ENCODE measurements around the gene PRPH.
"Not testable (repeated sequence)": the region's sequence is repeated elsewhere in the genome, so short reads cannot be mapped to it uniquely, and the experiment has no call there.

The PRPH gene

GRCh38 chr12:49276304-49277290 is 18.4 kb upstream of the PRPH start:
- no peak for DNase-seq (ENCODE audit: low read depth in 1 of 2, low spot score in 1 of 2)

DNA sequence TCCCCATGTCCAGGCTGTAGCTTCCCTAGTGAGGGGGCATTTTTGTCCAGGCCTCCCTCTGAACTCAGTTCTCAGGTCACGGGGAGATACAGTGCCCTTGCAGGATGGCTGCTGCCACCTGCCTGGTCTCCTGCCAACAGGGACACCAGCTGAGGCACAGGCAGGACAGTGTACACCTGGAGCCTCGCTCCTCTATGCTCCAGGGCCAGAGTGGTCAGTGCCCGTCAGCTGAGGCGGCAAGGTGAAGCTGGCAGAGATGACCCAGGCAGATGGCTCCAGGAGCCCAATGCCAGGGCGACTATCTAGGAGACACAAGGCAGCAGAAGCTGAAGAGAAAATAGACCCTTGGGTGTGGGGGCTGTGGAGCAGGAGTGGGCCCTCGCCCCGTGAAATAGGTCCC is 17.5 kb upstream of the PRPH start:
- DNase-seq (ENCODE audit: low read depth in 1 of 2, low spot score in 1 of 2), result no peak

DNA sequence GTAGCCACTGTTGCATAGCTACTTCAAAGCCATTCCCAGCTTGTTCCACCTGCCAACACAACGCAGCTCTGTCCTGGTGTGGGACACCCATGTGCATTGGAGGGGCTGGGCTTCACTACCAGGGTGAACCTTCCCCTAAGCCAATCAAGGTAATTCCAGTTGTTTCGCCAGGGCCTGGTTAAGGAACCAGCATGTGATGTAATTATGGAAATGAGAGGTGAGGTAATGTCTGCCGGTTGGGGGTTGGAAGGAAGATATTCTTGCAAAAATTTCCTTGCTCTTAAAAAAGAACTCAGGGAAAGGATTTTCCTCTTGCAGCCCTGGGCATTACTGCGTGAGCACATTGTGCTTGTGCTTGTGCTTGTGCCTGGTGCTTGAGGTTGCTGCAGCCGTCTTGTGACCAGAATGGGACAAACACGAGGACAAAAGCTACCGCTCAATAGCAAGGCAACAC is 15.2 kb upstream of the PRPH start:
- DNase-seq (ENCODE audit: low read depth in 1 of 2, low spot score in 1 of 2), result no peak

GRCh38 chr12:49280545-49280944 is 14.4 kb upstream of the PRPH start:
- not testable (repeated sequence) for DNase-seq (ENCODE audit: low read depth in 1 of 2, low spot score in 1 of 2)

- no peak for DNase-seq (ENCODE audit: low read depth in 1 of 2, low spot score in 1 of 2)
Measured at GRCh38 chr12:49282302-49282701, 12.6 kb upstream of the PRPH start.

DNA sequence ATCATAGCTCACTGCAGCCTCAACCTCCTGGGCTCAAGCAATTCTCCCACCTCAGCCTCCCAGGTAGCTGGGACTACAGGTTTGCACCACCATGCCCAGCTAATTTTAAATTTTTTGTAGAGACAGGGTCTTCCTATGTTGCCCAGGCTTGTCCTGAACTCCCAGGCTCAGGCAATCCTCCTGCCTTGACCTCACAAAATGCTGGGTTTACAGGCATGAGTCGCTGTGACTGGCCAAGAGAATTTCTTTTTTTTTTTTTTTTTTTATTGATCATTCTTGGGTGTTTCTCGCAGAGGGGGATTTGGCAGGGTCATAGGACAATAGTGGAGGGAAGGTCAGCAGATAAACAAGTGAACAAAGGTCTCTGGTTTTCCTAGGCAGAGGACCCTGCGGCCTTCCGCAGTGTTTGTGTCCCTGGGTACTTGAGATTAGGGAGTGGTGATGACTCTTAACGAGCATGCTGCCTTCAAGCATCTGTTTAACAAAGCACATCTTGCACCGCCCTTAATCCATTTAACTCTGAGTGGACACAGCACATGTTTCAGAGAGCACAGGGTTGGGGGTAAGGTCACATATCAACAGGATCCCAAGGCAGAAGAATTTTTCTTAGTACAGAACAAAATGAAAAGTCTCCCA is 12.1 kb upstream of the PRPH start:
- not testable (repeated sequence) for DNase-seq (ENCODE audit: low read depth in 1 of 2, low spot score in 1 of 2)

DNA sequence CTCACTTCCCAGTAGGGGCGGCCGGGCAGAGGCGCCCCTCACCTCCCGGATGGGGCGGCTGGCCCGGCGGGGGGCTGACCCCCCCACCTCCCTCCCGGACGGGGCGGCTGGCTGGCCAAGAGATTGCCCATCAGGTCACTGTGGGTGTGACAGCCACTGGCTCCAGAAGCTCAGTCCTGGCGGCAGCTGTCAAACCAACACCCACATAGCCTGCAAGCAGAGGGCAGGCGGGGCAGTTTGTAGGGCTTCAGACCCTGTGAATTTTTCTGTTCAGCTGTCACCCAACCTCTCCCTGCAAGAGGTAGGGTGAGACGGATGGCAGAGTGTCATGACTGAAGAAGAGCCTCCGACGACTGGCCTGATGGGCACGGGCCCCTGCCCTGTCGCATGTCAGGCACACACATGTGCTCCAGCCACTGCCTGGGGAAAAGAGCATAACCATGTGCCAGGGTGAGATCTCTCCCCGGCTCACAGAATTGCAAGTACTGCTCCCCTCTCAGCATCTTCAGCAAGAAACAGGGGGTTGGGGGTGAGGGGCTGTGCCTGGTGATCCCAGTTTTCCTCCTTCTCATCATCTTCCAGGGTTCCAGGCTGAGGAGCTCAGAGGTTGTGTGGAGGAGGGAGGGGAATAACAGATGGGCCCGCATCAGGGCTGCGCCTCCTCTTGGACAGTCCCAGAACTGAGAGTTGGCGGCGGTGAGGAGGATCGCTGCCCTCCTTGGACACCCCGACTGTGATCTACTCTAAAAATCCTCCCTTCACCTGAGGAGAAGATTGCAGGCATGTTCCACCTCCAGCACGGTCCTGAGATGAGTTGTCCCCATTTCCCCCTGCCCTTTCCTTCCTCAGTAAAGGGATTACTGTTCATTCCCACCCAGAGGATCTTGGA is 11.2 kb upstream of the PRPH start:
- DNase-seq (ENCODE audit: low read depth in 1 of 2, low spot score in 1 of 2), result no peak

GRCh38 chr12:49284672-49285071 is 10.3 kb upstream of the PRPH start:
- no peak for DNase-seq (ENCODE audit: low read depth in 1 of 2, low spot score in 1 of 2)

DNA sequence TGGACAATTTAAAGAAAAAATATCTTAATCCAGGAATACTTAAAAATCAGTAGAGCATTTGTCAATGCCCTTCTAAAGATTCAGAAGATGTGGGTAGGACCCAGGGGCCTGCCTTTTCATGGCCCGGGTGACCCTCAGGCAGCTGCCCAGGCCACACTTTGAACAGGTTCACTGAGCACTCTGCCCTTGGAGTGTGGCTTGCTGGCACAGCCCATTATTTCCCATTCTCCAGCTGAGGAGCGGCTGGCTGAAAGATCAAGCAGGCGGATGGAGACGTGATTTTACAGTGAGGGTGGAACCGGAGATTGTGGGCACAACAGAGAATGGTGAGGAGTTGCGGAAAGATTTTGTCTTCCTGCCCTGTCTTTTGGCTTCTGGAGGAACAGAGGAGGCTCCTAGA is 7.1 kb upstream of the PRPH start:
- DNase-seq (ENCODE audit: low read depth in 1 of 2, low spot score in 1 of 2), result no peak

DNA sequence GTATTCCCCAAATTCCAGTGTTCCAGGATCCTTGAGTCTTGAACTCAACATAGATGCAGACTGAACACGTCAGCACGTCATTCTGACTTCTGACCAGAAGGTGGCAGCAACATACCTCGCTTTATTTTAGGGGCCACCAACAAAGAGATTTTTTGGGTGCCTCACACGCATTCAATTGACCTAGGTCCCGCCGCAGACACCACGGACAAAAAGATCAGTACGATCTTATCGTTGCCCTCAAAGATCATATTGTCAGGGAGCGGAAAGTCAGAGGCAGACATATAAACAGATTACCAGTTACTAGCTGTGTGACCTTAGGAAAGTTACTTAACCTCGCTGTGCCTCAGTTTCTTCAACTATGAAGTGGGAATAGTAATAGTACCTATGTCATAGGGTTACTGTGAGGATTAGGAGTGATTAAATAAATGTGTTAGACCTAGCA is 6.5 kb upstream of the PRPH start:
- DNase-seq (ENCODE audit: low read depth in 1 of 2, low spot score in 1 of 2), result peak; percentile 42

DNA sequence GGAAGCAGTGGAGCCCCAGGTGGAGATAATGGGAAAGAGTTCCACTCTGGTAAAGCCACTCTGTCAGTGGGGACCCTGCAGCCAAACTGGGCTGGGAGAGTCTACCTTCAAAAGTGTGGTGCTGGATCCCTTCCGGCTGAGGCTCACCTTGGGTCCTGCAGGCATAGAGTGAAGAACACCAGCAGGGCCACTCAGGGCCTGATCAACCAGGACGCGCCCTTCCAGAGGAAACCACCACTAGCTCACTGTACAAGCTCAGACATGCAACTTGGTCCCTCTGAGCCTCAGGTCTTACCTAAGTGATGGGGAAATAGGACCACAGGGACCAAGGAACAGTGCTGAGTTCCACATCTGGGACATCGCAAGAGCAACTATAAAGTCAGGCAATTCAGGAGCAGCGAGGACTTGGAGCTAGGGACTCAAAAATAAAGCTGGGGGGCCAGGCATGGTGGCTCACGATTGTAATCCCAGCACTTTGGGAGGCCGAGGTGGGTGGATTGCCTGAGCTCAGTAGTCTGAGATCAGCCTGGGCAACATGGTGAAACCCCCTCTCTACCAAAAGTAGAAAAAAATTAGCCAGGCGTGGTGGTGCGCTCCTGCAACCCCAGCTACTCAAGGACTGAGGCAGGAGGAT is 5.9 kb upstream of the PRPH start:
- no peak for DNase-seq (ENCODE audit: low read depth in 1 of 2, low spot score in 1 of 2)

- DNase-seq (ENCODE audit: low read depth in 1 of 2, low spot score in 1 of 2), result no peak
Measured at GRCh38 chr12:49292729-49293055, 2.3 kb upstream of the PRPH start.

DNA sequence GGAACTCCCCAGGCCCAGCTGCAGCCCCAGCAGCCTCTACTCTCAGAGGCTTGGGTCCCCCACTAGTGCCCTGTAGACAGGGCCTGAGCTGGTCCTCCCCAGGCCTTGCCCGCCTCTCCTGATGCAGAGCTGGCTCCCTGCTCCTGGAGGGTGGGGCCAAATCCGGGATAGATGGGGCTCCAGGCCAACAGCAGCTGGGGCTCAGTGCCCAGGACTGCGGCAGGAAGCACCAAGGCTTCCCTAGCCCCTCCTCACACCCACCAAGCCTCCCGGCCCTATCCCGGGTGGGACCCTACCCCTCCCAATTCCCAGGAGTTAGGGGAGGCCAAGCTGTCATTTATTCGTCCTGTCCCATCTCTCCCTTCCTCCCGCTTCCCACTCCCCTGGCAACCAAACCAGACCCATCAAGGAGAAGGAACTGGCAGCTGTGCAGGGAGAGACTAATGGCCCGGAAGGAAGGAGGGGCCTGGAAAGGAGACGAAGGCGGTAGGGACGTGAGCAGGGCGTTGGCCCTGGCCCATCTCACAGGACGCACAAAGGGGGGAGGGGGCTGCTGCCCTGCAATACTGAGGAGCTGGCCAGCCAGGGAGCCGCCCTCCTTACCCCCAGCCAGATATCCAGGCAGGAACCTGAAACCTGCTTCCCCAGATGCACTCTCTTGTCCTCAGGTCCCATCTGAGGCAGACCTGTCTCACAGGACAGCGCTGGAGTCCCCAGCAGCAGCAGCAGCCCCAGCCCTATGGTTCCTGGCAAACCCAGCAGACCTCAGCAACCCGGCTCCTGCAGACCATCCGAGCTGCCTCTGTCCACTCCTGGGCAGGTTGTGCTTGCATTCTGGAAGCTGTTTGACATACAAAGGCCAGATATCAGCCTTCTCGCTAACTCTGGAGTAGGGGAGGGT is 1.6 kb upstream of the PRPH start:
- DNase-seq (ENCODE audit: low read depth in 1 of 2, low spot score in 1 of 2), result no peak

GRCh38 chr12:49294086-49294803 is 702 bp upstream of the PRPH start:
- DNase-seq (ENCODE audit: low read depth in 1 of 2, low spot score in 1 of 2), result no peak

- DNase-seq (ENCODE audit: low read depth in 1 of 2, low spot score in 1 of 2), result no peak
Measured at GRCh38 chr12:49294804-49295081, 204 bp upstream of the PRPH start.

GRCh38 chr12:49296034-49296835 is 1.3 kb downstream of the PRPH start:
- peak; percentile 24 to 60 for DNase-seq (ENCODE audit: low read depth in 1 of 2, low spot score in 1 of 2)

- no peak for DNase-seq (ENCODE audit: low read depth in 1 of 2, low spot score in 1 of 2)
Measured at GRCh38 chr12:49296836-49297694, 2.1 kb downstream of the PRPH start.

GRCh38 chr12:49297695-49298060 is 2.7 kb downstream of the PRPH start:
- DNase-seq (ENCODE audit: low read depth in 1 of 2, low spot score in 1 of 2), result no peak
